SU-DHL-6 (cell line): ENCODE results near the gene CIB2.

ENCODE experiments used
- H2AFZ ChIP-seq: fragments of 200-600 bp; sonication (generic); 2 replicates; pipeline ENCODE4 v1.6.1; 2014; ENCODE audit warnings: low read depth, mild to moderate bottlenecking, moderate library complexity, mixed read lengths, antibody characterized with exemption, low read length; ENCODE audit not compliant: severe bottlenecking
- H3F3A ChIP-seq: fragments of 200-600 bp; shearing (Covaris generic); 2 replicates; pipeline ENCODE4 v1.6.0; 2016; ENCODE audit warnings: antibody characterized with exemption, mild to moderate bottlenecking; ENCODE audit not compliant: insufficient read depth
- H3K27ac ChIP-seq: fragments of 200-600 bp; sonication (generic); 2 replicates; pipeline ENCODE4 v1.5.1; 2016; ENCODE audit warnings: low read depth, mild to moderate bottlenecking, low read length, moderate library complexity, mixed read lengths
- H3K27me3 ChIP-seq: fragments of 200-600 bp; sonication (generic), shearing (Covaris generic); 2 replicates; pipeline ENCODE4 v1.6.0; 2014; ENCODE audit warnings: mild to moderate bottlenecking, low read length
- H3K36me3 ChIP-seq: fragments of 200-600 bp; sonication (generic); 2 replicates; pipeline ENCODE4 v1.6.1; 2014; ENCODE audit warnings: mild to moderate bottlenecking, low read length, mixed read lengths
- H3K4me2 ChIP-seq: fragments of 300-600, 200-600 bp; shearing (Covaris generic), sonication (generic); 2 replicates; pipeline ENCODE4 v1.6.0; 2014; ENCODE audit warnings: low read length, low read depth, mild to moderate bottlenecking; ENCODE audit not compliant: poor library complexity, severe bottlenecking
- H3K4me3 ChIP-seq: fragments of 200-600 bp; sonication (generic); 2 replicates; pipeline ENCODE4 v1.5.1; 2014; ENCODE audit warnings: antibody characterized with exemption, low read length, mild to moderate bottlenecking, mixed read lengths; ENCODE audit not compliant: insufficient read depth, poor library complexity, severe bottlenecking
- H3K79me2 ChIP-seq: fragments of 200-600 bp; sonication (generic); 2 replicates; pipeline ENCODE4 v1.6.1; 2014; ENCODE audit warnings: mild to moderate bottlenecking, low read length, moderate library complexity; ENCODE audit not compliant: insufficient read depth
- H3K9ac ChIP-seq: fragments of 200-600 bp; sonication (generic); 2 replicates; pipeline ENCODE4 v1.7.0; 2014; ENCODE audit warnings: mild to moderate bottlenecking, low read length
- H3K9me2 ChIP-seq: fragments of 200-600 bp; sonication (generic); replicated peaks from 2 replicates; pipeline ENCODE4 v1.6.1; 2014; ENCODE audit warnings: low read length; ENCODE audit not compliant: insufficient read depth
- H3K9me3 ChIP-seq: fragments of 200-600 bp; sonication (generic); 2 replicates; pipeline ENCODE4 v1.6.1; 2014; ENCODE audit warnings: low read length, mixed read lengths; ENCODE audit not compliant: insufficient read depth
- H4K20me1 ChIP-seq: fragments of 200-600 bp; sonication (generic); 2 replicates; pipeline ENCODE4 v1.6.1; 2014; ENCODE audit warnings: low read depth, mild to moderate bottlenecking, antibody characterized with exemption, low read length, moderate library complexity, mixed read lengths
- CTCF ChIP-seq: fragments of 200-600 bp; sonication (generic); IDR thresholded peaks from one replicate; pipeline ENCODE4 v1.5.1; 2017; ENCODE audit warnings: antibody characterized with exemption, mild to moderate bottlenecking, low read length, moderate library complexity; ENCODE audit not compliant: insufficient read depth, poor library complexity, severe bottlenecking
- EZH2phosphoT487 ChIP-seq: fragments of 200-600 bp; sonication (generic), shearing (Covaris generic); conservative IDR thresholded peaks from 2 replicates; pipeline ENCODE4 v1.6.1; 2018; ENCODE audit warnings: mild to moderate bottlenecking, antibody characterized with exemption, low read length, moderate library complexity, mixed read lengths

Gene CIB2

GRCh38 chr15:78164010-78164409 lies 32.8 kb upstream of the CIB2 start:
- H3K9me3 ChIP-seq: no peaks in the 10 kb centered on the region
- no peaks in the 10 kb centered on the region for H3K27me3 ChIP-seq
- no peaks in the 10 kb centered on the region for H3K9me2 ChIP-seq
- no peaks in the 10 kb centered on the region for H3F3A ChIP-seq
- H3K4me3 ChIP-seq: no peak overlapping the region
- no peak overlapping the region for H3K9ac ChIP-seq
- H3K27ac ChIP-seq: no peak overlapping the region
- TF ChIP-seq CTCF (no peak), EZH2phosphoT487 (no peak)
- peaks cover 6% of the 10 kb centered on the region; the same call in 1 of the 2 replicates for H3K36me3 ChIP-seq
- H2AFZ ChIP-seq: no peak overlapping the region
- no peaks in the 10 kb centered on the region for H4K20me1 ChIP-seq
- no peaks in the 10 kb centered on the region for H3K79me2 ChIP-seq
- no peak overlapping the region for H3K4me2 ChIP-seq

- Histone ChIP-seq H3K27ac (no peak overlapping the region), H3K79me2 (no peaks in the 10 kb centered on the region), H3K4me3 (no peak overlapping the region)
Observed at GRCh38 chr15:78162038-78162437, 30.8 kb upstream of the CIB2 start.

GRCh38 chr15:78159395-78159794 lies 28.1 kb upstream of the CIB2 start:
- H3F3A ChIP-seq: 0 out of 2 replicates have a peak, but pooled peaks cover 6% of the 10 kb centered on the region
- no peak overlapping the region for H3K27ac ChIP-seq
- no peaks in the 10 kb centered on the region for H3K9me3 ChIP-seq
- H3K4me3 ChIP-seq: no peak overlapping the region
- H4K20me1 ChIP-seq: no peaks in the 10 kb centered on the region
- TF ChIP-seq CTCF (no peak), EZH2phosphoT487 (no peak)
- H2AFZ ChIP-seq: no peak overlapping the region
- peaks cover 8% of the 10 kb centered on the region; the same call in 1 of the 2 replicates for H3K36me3 ChIP-seq
- no peaks in the 10 kb centered on the region for H3K27me3 ChIP-seq
- H3K4me2 ChIP-seq: no peak overlapping the region
- H3K79me2 ChIP-seq: no peaks in the 10 kb centered on the region
- H3K9me2 ChIP-seq: no peaks in the 10 kb centered on the region
- H3K9ac ChIP-seq: no peak overlapping the region

More at GRCh38 chr15:78162038-78162437, 30.8 kb upstream of the CIB2 start:
- Histone ChIP-seq H3K27me3 (no peaks in the 10 kb centered on the region), H3F3A (no peaks in the 10 kb centered on the region), H3K4me2 (no peak overlapping the region), H2AFZ (no peak overlapping the region), H3K9me2 (no peaks in the 10 kb centered on the region), H4K20me1 (no peaks in the 10 kb centered on the region), H3K9ac (no peak overlapping the region), H3K36me3 (peaks cover 6% of the 10 kb centered on the region; the same call in 1 of the 2 replicates), H3K9me3 (no peaks in the 10 kb centered on the region)
- TF ChIP-seq EZH2phosphoT487: no peak

- Histone ChIP-seq H3K9me2 (no peaks in the 10 kb centered on the region), H3F3A (0 out of 2 replicates have a peak, but pooled peaks cover 6% of the 10 kb centered on the region), H3K9ac (no peak overlapping the region), H3K27ac (no peak overlapping the region), H3K4me3 (no peak overlapping the region), H4K20me1 (no peaks in the 10 kb centered on the region), H3K4me2 (no peak overlapping the region), H3K9me3 (no peaks in the 10 kb centered on the region), H2AFZ (no peak overlapping the region), H3K79me2 (peaks cover 15% of the 10 kb centered on the region; the same call in 1 of the 2 replicates), H3K27me3 (no peaks in the 10 kb centered on the region), H3K36me3 (peaks cover 8% of the 10 kb centered on the region; the same call in 1 of the 2 replicates)
- TF ChIP-seq EZH2phosphoT487: no peak
- TF ChIP-seq CTCF: no peak
Observed at GRCh38 chr15:78157203-78157602, 26.0 kb upstream of the CIB2 start.
